ENCODE data around the gene THUMPD1.

DNA sequence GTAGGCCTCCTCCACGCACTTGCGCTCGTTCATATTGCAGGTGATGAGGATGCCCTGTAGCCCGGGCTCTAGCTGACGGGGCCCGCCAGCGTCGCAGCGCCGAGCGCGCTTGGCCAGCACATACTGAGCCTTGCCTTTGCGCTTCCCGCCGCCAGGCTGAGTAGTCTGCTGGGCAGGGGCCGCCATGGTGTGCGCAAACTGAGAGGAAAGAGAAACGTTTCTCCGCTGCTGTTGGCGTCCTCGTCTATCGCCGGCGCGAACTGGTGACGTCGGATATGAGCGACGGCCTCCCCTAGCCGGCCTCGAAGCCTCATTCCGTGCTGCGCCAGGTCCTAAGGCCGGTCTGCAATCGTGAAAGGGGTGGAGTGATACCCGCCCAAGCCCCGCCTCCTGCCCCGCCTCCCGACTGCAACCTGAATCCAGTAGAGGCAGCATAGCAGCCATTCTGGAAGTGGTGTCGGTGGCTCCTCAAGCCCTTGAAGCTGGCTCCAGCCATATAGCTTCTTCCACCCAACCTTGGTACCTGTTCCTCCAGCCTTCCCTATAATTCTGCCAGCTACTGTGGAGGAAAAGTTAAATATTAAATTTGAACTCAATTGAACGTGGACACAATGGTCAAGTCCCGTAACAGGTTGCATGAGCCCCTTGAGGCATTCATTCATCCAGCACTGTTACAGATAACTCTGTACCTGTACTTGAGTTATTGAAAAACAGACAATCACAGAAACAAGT is at the start of gene THUMPD1:
- TF ChIP-seq, protein P1, sequence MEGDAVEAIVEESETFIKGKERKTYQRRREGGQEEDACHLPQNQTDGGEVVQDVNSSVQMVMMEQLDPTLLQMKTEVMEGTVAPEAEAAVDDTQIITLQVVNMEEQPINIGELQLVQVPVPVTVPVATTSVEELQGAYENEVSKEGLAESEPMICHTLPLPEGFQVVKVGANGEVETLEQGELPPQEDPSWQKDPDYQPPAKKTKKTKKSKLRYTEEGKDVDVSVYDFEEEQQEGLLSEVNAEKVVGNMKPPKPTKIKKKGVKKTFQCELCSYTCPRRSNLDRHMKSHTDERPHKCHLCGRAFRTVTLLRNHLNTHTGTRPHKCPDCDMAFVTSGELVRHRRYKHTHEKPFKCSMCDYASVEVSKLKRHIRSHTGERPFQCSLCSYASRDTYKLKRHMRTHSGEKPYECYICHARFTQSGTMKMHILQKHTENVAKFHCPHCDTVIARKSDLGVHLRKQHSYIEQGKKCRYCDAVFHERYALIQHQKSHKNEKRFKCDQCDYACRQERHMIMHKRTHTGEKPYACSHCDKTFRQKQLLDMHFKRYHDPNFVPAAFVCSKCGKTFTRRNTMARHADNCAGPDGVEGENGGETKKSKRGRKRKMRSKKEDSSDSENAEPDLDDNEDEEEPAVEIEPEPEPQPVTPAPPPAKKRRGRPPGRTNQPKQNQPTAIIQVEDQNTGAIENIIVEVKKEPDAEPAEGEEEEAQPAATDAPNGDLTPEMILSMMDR (IDR thresholded peaks at IDR 0.05): peak; percentile 32
- TF ChIP-seq EZH2phosphoT487 (IDR thresholded peaks at IDR 0.05; ENCODE audit: borderline replicate concordance, low read depth): no peak
- TF ChIP-seq, protein P2, sequence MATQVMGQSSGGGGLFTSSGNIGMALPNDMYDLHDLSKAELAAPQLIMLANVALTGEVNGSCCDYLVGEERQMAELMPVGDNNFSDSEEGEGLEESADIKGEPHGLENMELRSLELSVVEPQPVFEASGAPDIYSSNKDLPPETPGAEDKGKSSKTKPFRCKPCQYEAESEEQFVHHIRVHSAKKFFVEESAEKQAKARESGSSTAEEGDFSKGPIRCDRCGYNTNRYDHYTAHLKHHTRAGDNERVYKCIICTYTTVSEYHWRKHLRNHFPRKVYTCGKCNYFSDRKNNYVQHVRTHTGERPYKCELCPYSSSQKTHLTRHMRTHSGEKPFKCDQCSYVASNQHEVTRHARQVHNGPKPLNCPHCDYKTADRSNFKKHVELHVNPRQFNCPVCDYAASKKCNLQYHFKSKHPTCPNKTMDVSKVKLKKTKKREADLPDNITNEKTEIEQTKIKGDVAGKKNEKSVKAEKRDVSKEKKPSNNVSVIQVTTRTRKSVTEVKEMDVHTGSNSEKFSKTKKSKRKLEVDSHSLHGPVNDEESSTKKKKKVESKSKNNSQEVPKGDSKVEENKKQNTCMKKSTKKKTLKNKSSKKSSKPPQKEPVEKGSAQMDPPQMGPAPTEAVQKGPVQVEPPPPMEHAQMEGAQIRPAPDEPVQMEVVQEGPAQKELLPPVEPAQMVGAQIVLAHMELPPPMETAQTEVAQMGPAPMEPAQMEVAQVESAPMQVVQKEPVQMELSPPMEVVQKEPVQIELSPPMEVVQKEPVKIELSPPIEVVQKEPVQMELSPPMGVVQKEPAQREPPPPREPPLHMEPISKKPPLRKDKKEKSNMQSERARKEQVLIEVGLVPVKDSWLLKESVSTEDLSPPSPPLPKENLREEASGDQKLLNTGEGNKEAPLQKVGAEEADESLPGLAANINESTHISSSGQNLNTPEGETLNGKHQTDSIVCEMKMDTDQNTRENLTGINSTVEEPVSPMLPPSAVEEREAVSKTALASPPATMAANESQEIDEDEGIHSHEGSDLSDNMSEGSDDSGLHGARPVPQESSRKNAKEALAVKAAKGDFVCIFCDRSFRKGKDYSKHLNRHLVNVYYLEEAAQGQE (IDR thresholded peaks at IDR 0.05; ENCODE audit: low read depth, low read length): no peak
- TF ChIP-seq, protein P3, sequence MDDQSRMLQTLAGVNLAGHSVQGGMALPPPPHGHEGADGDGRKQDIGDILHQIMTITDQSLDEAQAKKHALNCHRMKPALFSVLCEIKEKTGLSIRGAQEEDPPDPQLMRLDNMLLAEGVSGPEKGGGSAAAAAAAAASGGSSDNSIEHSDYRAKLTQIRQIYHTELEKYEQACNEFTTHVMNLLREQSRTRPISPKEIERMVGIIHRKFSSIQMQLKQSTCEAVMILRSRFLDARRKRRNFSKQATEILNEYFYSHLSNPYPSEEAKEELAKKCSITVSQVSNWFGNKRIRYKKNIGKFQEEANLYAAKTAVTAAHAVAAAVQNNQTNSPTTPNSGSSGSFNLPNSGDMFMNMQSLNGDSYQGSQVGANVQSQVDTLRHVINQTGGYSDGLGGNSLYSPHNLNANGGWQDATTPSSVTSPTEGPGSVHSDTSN (IDR thresholded peaks at IDR 0.05): peak; percentile 66
- TF ChIP-seq RFX5 (IDR thresholded peaks at IDR 0.05; ENCODE audit: low read length): no peak
- TF ChIP-seq JUND (IDR thresholded peaks at IDR 0.05): no peak
- peak; percentile 86 for TF ChIP-seq POLR2AphosphoS5 (IDR thresholded peaks at IDR 0.05; ENCODE audit: low read depth, low read length)
- no peak for TF ChIP-seq EP300 (IDR thresholded peaks at IDR 0.05; ENCODE audit: borderline replicate concordance in 1 of 2, low read depth in 1 of 2, low read length in 1 of 2)
- TF ChIP-seq SMC3 (IDR thresholded peaks at IDR 0.05; ENCODE audit: low read depth, low read length): no peak
- no peak for TF ChIP-seq RXRA (IDR thresholded peaks at IDR 0.05; ENCODE audit: borderline replicate concordance, low read depth)
- TF ChIP-seq GABPA (IDR thresholded peaks at IDR 0.05; ENCODE audit: low read depth): no peak
